Keratinocyte (primary cell): ENCODE data around the gene PRODH2. TPM values are rescaled to one million over a fixed set of nuclear protein-coding genes. Genes with fewer than 3 reads are reported as not detected.

Source experiments
- DNase-seq: peaks from one replicate; pipeline ENCODE4 v3.0.0-alpha.2; 2011; ENCODE audit warnings: low read depth, missing footprints, low spot score
- FAIRE-seq: peaks from 2 replicates; lab custom pipeline; 2011; peaks lifted over from hg19 to GRCh38; lab: Jason Lieb, UNC
- H2AFZ ChIP-seq: 2 replicates; pipeline ENCODE4 v1.6.0; 2012; ENCODE audit warnings: low read length, control low read depth, inconsistent platforms; ENCODE audit not compliant: control insufficient read depth
- H3K27ac ChIP-seq: 2 replicates; pipeline ENCODE4 v1.5.1; 2011; ENCODE audit warnings: low read length; ENCODE audit not compliant: control insufficient read depth, insufficient read depth
- H3K27me3 ChIP-seq: 3 replicates; pipeline ENCODE4 v1.6.0; 2011; ENCODE audit warnings: low read length; ENCODE audit not compliant: control insufficient read depth, insufficient read depth; ENCODE audit errors: extremely low read depth
- H3K36me3 ChIP-seq, 2 experiments: 2 replicates in 1 of 2; 3 replicates in 1 of 2; pipeline ENCODE4 v1.5.1; 2011; ENCODE audit warnings: low read length in 2 of 2, mild to moderate bottlenecking in 1 of 2; ENCODE audit not compliant: control insufficient read depth in 2 of 2, insufficient read depth in 2 of 2; ENCODE audit errors: extremely low read depth in 1 of 2
- H3K4me1 ChIP-seq: 3 replicates; pipeline ENCODE4 v1.5.1; 2011; ENCODE audit warnings: low read length; ENCODE audit not compliant: control insufficient read depth, insufficient read depth; ENCODE audit errors: extremely low read depth
- H3K4me2 ChIP-seq: 3 replicates; pipeline ENCODE4 v1.6.0; 2011; ENCODE audit warnings: low read depth, low read length; ENCODE audit not compliant: control insufficient read depth, insufficient read depth; ENCODE audit errors: extremely low read depth
- H3K4me3 ChIP-seq, 3 experiments: fragments of 200-600 bp in 1 of 3; sonication (generic) in 1 of 3; 2 replicates in 2 of 3; 3 replicates in 1 of 3; pipeline ENCODE4 v1.5.1; 2011 to 2016; ENCODE audit warnings: low read length in 3 of 3, mild to moderate bottlenecking in 3 of 3, control low read depth in 2 of 3, inconsistent platforms in 1 of 3, low read depth in 1 of 3, mixed read lengths in 1 of 3, mixed run types in 1 of 3, moderate library complexity in 1 of 3; ENCODE audit not compliant: control insufficient read depth in 2 of 3, insufficient read depth in 2 of 3; ENCODE audit errors: extremely low read depth in 1 of 3
- H3K79me2 ChIP-seq: 2 replicates; pipeline ENCODE4 v1.6.0; 2012; ENCODE audit warnings: low read length; ENCODE audit not compliant: control insufficient read depth, insufficient read depth
- H3K9ac ChIP-seq: 3 replicates; pipeline ENCODE4 v1.6.0; 2011; ENCODE audit warnings: low read length; ENCODE audit not compliant: control insufficient read depth, insufficient read depth; ENCODE audit errors: extremely low read depth
- H3K9me1 ChIP-seq: 3 replicates; pipeline ENCODE4 v1.6.0; 2011; ENCODE audit warnings: low read length; ENCODE audit not compliant: control insufficient read depth, insufficient read depth; ENCODE audit errors: extremely low read depth
- H3K9me3 ChIP-seq: 2 replicates; pipeline ENCODE4 v1.5.1; 2012; ENCODE audit warnings: low read depth, low read length; ENCODE audit not compliant: control insufficient read depth
- H4K20me1 ChIP-seq: 3 replicates; pipeline ENCODE4 v1.6.0; 2011; ENCODE audit warnings: low read length; ENCODE audit not compliant: control insufficient read depth, insufficient read depth; ENCODE audit errors: extremely low read depth
- CTCF ChIP-seq, 3 experiments: IDR thresholded peaks in 1 of 3; conservative IDR thresholded peaks in 1 of 3; optimal IDR thresholded peaks in 1 of 3; 2 replicates in 2 of 3; 3 replicates in 1 of 3; pipeline versions ENCODE3 to v1.5.1; 2011; ENCODE audit warnings: low read length in 3 of 3, mild to moderate bottlenecking in 3 of 3, moderate library complexity in 2 of 3, control low read depth in 1 of 3, inconsistent platforms in 1 of 3; ENCODE audit not compliant: insufficient read depth in 2 of 3; ENCODE audit errors: extremely low read depth in 1 of 3
- EZH2 ChIP-seq: IDR thresholded peaks from one replicate; pipeline ENCODE4 v1.6.1; 2012; ENCODE audit warnings: inconsistent platforms, mild to moderate bottlenecking, low read length, moderate library complexity
- dilution Hi-C: fragments of 300-500 bp; cut with MboI; formaldehyde crosslinking; loops from one replicate; pipeline ENCODE4 v1.7.0; 2020; ENCODE audit warnings: low sequenced_read_pairs; ENCODE audit not compliant: extremely low pct_ligation_motif_present
- polyA plus RNA-seq, 5 experiments: library from polyadenylated mRNA; depleted of rRNA in 3 of 5; stranded (reverse) in 3 of 5; stranded (forward) in 1 of 5; unstranded in 1 of 5; fragments of >200 nt; gene quantifications; 1 replicate in 1 of 5; 2 replicates in 3 of 5; 3 replicates in 1 of 5; pipeline versions ENCODE4 v1.2.1 to v1.2.3, GENCODE V29; 2011 to 2012; ENCODE audit warnings: missing spikeins in 2 of 5, low read depth in 1 of 5, low replicate concordance in 1 of 5

Gene PRODH2
- polyA plus RNA-seq, 1 donor (not counting 4 experiments of a cell fraction or from before 2014, with no cell fraction given): not detected

DNA sequence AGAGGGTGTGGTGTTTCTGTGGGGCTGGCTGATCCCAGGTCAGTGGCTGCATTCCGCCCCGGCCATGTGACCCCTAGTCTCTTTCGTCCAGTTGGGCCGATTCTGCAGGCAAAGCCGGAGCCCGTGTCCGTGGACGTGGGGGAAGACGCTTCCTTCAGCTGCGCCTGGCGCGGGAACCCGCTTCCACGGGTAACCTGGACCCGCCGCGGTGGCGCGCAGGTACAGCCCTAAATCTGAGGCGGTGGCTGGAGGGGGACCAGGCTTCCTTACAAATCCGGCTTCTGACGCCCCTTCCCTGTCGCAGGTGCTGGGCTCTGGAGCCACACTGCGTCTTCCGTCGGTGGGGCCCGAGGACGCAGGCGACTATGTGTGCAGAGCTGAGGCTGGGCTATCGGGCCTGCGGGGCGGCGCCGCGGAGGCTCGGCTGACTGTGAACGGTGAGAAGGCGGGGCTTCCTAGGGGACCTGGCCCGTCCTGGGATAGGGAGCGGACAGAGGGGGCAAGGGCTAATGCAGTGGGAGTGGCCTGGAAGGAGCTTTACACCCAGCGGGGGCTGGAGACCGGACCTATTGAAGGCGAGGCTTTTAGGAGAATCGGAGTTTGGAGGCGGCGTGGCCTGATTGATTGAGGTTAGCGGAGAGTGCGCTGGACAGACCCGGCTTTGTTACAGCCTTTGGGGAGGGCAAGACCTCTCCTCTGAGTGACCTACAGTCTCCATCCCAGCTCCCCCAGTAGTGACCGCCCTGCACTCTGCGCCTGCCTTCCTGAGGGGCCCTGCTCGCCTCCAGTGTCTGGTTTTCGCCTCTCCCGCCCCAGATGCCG lies 48.4 kb upstream of the PRODH2 start:
- H3K9me3 ChIP-seq: no peaks in the 10 kb centered on the region
- H3K79me2 ChIP-seq: no peaks in the 10 kb centered on the region
- H3K9me1 ChIP-seq: no peaks in the 10 kb centered on the region
- no peak overlapping the region for H3K9ac ChIP-seq
- H2AFZ ChIP-seq: no peak overlapping the region
- H3K4me3 ChIP-seq: no peak overlapping the region
- TF ChIP-seq EZH2 (no peak), CTCF (optimal IDR thresholded peaks at IDR 0.05 in 1 of 3, IDR thresholded peaks at IDR 0.05 in 1 of 3, conservative IDR thresholded peaks at IDR 0.05 in 1 of 3; ENCODE audit: extremely low read depth in 1 of 3, insufficient read depth in 2 of 3, low read length in 3 of 3) (no peak)
- H4K20me1 ChIP-seq: no peaks in the 10 kb centered on the region
- no peak for DNase-seq
- FAIRE-seq: no peak
- no peaks in the 10 kb centered on the region for H3K4me1 ChIP-seq
- no peaks in the 10 kb centered on the region for H3K36me3 ChIP-seq
- H3K27ac ChIP-seq: no peak overlapping the region
- H3K27me3 ChIP-seq: peaks cover 35% of the 10 kb centered on the region
- dilution Hi-C loops: no loop called here
- no peak overlapping the region for H3K4me2 ChIP-seq

DNA sequence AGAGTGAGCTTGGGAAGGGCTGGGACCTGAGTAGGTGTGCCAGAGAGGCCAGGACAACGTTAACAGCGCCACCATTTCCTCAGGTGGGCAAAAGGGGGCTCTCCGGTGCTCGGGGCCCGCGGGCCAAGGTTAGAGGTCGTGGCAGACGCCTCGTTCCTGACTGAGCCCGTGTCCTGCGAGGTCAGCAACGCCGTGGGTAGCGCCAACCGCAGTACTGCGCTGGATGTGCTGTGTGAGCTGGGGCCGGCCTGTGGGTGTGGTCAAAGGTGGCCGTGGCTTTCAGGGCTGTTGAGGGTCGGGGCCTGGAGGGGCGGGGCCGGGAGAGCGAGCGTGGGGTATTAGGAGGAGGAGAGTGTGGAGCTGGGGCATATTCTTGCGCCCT lies 47.8 kb upstream of the PRODH2 start:
- H3K4me1 ChIP-seq: no peaks in the 10 kb centered on the region
- peaks cover 41% of the 10 kb centered on the region for H3K27me3 ChIP-seq
- FAIRE-seq (no peak), DNase-seq (no peak)
- no peak overlapping the region for H3K4me3 ChIP-seq
- no peak overlapping the region for H3K4me2 ChIP-seq
- no peaks in the 10 kb centered on the region for H3K79me2 ChIP-seq
- no peaks in the 10 kb centered on the region for H3K36me3 ChIP-seq
- no peaks in the 10 kb centered on the region for H3K9me3 ChIP-seq
- no peaks in the 10 kb centered on the region for H4K20me1 ChIP-seq
- dilution Hi-C loops: no loop called here
- TF ChIP-seq CTCF (optimal IDR thresholded peaks at IDR 0.05 in 1 of 3, IDR thresholded peaks at IDR 0.05 in 1 of 3, conservative IDR thresholded peaks at IDR 0.05 in 1 of 3; ENCODE audit: extremely low read depth in 1 of 3, insufficient read depth in 2 of 3, low read length in 3 of 3) (no peak), EZH2 (no peak)
- H3K27ac ChIP-seq: no peak overlapping the region
- H3K9ac ChIP-seq: no peak overlapping the region
- no peaks in the 10 kb centered on the region for H3K9me1 ChIP-seq
- no peak overlapping the region for H2AFZ ChIP-seq
